GM21367 (cell line): Measurements from ENCODE around the gene SUPT5H.

ENCODE experiments used
- ATAC-seq: cut with Tn5 transposase; IDR thresholded peaks from one replicate; pipeline ENCODE4 v1.9.1; 2021; ENCODE audit not compliant: unreplicated experiment

The SUPT5H gene

GRCh38 chr19:39494661-39495060, 49.3 kb downstream of the SUPT5H start:
- ATAC-seq, result no peak

GRCh38 chr19:39496063-39496462, 50.7 kb downstream of the SUPT5H start:
- ATAC-seq, result no peak

- no peak for ATAC-seq
Measured at GRCh38 chr19:39497701-39497995, 52.3 kb downstream of the SUPT5H start.

- ATAC-seq, result no peak
Measured at GRCh38 chr19:39497996-39498797, 52.8 kb downstream of the SUPT5H start.

- ATAC-seq, result no peak
Measured at GRCh38 chr19:39498798-39499642, 53.6 kb downstream of the SUPT5H start, which contains the start of gene DLL3. Gene DLL3, plus strand, starts transcription at chr19:39498947. Its CDS starts 28 bp downstream, at chr19:39498975.

GRCh38 chr19:39499932-39500331, 54.5 kb downstream of the SUPT5H start:
- no peak for ATAC-seq

- ATAC-seq, result no peak
Measured at GRCh38 chr19:39500543-39500942, 55.2 kb downstream of the SUPT5H start.

GRCh38 chr19:39501340-39501739, 56.0 kb downstream of the SUPT5H start:
- ATAC-seq, result no peak

GRCh38 chr19:39502640-39503417, 57.4 kb downstream of the SUPT5H start:
- ATAC-seq, result no peak

- no peak for ATAC-seq
Measured at GRCh38 chr19:39506598-39506943, 61.2 kb downstream of the SUPT5H start.

- ATAC-seq, result no peak
Measured at GRCh38 chr19:39506944-39507714, 61.7 kb downstream of the SUPT5H start.

- ATAC-seq, result no peak
Measured at GRCh38 chr19:39507715-39508364, 62.5 kb downstream of the SUPT5H start.

GRCh38 chr19:39508629-39509028, 63.2 kb downstream of the SUPT5H start:
- no peak for ATAC-seq

GRCh38 chr19:39509233-39509632, 63.9 kb downstream of the SUPT5H start:
- ATAC-seq, result no peak

- ATAC-seq, result no peak
Measured at GRCh38 chr19:39512988-39513387, 67.6 kb downstream of the SUPT5H start.

- ATAC-seq, result no peak
Measured at GRCh38 chr19:39514840-39515550, 69.6 kb downstream of the SUPT5H start, which contains the start of gene SELENOV. Gene SELENOV, plus strand, starts transcription at chr19:39515139. Its CDS starts 74 bp downstream, at chr19:39515213.

- no peak for ATAC-seq
Measured at GRCh38 chr19:39515551-39516191, 70.3 kb downstream of the SUPT5H start.

GRCh38 chr19:39516270-39516669, 70.9 kb downstream of the SUPT5H start:
- no peak for ATAC-seq

- ATAC-seq, result no peak
Measured at GRCh38 chr19:39517432-39517831, 72.0 kb downstream of the SUPT5H start.
